Measurements from ENCODE around the gene CCL18. TPM values are rescaled to one million over a fixed set of nuclear protein-coding genes. Genes with fewer than 3 reads are reported as not detected.

The CCL18 gene
- total RNA-seq, 4 donors from 2014 or later: 0.19 TPM; not detected in 3

DNA sequence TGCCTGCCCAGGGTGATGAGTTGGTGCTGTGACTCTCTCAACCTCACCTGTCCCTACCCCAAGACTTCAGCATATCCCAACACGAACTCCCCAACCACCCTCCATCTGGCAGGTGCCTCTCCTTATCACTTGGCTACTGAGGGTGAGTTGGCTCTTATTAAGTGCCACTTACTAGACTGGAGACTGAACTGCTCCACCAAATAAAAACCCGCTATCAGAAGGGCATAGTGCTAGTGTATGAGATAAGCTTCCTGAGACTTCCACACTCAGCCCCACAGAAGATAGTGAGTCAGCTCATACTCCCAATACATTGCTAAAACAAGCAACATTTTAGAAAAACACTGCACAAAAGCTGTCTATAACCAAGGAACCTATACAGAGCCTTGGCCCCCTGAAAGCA lies 16.0 kb upstream of the CCL18 start:
- TF ChIP-seq POLR2A (IDR thresholded peaks at IDR 0.05): no peak
- TF ChIP-seq CTCF (IDR thresholded peaks at IDR 0.05): no peak
- intact Hi-C loops (cut with DNase I; ENCODE audit: low total_unique reads): no loop called here
- DNase-seq (ENCODE audit: low spot score in 2 of 2): no peak
- 71 to 77% methylated on average over 2 of the region's 2 CpGs for WGBS, 2 donors
- no peak overlapping the region for H3K4me3 ChIP-seq (ENCODE audit: low read depth, poor library complexity, severe bottlenecking)

DNA sequence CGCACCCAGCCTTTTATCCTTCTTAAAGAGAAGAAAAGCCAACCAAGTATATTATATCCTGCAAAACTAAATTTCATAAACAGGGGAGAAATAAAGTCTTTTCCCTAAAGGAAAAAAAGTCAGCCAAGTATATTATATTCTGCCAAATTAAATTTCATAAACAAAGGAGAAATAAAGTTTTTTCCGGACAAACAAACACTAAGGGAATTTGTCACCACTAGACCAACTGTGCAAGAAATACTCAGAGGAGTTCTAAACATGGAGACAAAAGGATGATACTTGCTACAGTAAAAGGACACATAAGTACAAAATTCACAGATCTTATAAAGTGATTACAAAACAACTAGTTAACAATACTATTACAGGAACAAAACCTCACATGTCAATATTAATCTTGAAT lies 14.4 kb upstream of the CCL18 start:
- no peak for DNase-seq (ENCODE audit: low spot score in 2 of 2)
- intact Hi-C loops (cut with DNase I; ENCODE audit: low total_unique reads): no loop called here
- TF ChIP-seq CTCF (IDR thresholded peaks at IDR 0.05) (no peak), POLR2A (IDR thresholded peaks at IDR 0.05) (no peak)
- 97 to 100% methylated on average over 2 of the region's 2 CpGs for WGBS, 2 donors
- no peak overlapping the region for H3K4me3 ChIP-seq (ENCODE audit: low read depth, poor library complexity, severe bottlenecking)

- intact Hi-C loops (cut with DNase I; ENCODE audit: low total_unique reads): no loop called here
- whole genome bisulfite sequencing, 2 donors: 79 to 82% methylated on average over 2 of the region's 2 CpGs
Observed at GRCh38 chr17:36055171-36055570, 8.9 kb upstream of the CCL18 start.

DNA sequence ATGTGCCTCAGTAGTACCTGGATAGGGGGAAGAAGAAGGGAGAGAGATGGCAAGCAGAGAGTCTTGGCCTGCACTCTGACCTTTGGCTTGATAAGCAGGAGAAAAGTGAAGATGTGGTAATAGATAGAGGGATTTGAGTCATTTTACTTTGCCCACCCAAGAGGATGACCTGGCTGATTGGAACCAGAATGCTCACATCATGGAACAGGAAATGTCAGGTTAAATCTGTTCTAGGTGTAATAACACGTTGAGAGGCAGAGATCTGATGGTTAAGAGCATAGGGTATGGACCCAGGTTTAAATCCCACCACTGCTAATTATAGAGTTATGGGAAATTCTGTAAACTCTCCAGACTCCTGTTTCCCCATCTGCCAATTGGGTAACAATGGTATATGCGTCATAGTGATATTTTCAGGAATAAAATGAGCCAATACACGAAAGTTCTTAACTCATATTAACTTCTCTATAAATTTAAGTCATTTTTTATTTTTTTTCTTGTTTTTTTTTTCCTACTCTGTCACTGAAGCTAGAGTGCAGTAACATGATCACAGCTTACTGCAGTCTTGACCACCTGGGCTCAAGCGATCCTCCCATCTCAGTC lies 8.1 kb upstream of the CCL18 start:
- TF ChIP-seq CTCF (IDR thresholded peaks at IDR 0.05) (no peak), POLR2A (IDR thresholded peaks at IDR 0.05) (no peak)
- 76 to 79% methylated on average over 4 of the region's 4 CpGs for WGBS, 2 donors
- no peak overlapping the region for H3K4me3 ChIP-seq (ENCODE audit: low read depth, poor library complexity, severe bottlenecking)
- intact Hi-C loops (cut with DNase I; ENCODE audit: low total_unique reads): no loop called here
- no peak for DNase-seq (ENCODE audit: low spot score in 2 of 2)

More at GRCh38 chr17:36055171-36055570, 8.9 kb upstream of the CCL18 start:
- no peak for DNase-seq (ENCODE audit: low spot score in 2 of 2)
- no peak overlapping the region for H3K4me3 ChIP-seq (ENCODE audit: low read depth, poor library complexity, severe bottlenecking)
- TF ChIP-seq POLR2A (IDR thresholded peaks at IDR 0.05): no peak
- TF ChIP-seq CTCF (IDR thresholded peaks at IDR 0.05): no peak

DNA sequence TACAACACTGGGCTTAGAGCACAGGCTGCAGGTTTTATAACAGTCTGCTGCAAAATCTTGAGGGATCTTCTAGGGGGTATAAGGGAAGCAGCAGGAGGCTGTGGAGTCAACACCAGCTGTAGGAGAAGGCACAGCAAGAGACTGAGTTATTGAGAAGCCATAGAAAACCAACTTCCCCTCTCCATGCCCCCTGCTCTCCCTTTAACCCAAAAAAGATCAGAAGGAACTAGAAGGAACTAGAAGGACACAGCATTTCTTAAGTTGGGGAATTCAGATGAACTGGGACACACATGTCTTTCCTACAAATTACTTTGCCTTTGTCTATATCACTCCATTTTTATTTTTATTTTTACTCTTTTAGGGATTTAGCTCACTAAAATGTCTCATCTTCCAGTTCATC lies 6.2 kb upstream of the CCL18 start:
- no peak for TF ChIP-seq CTCF (IDR thresholded peaks at IDR 0.05)
- TF ChIP-seq POLR2A (IDR thresholded peaks at IDR 0.05): no peak

DNA sequence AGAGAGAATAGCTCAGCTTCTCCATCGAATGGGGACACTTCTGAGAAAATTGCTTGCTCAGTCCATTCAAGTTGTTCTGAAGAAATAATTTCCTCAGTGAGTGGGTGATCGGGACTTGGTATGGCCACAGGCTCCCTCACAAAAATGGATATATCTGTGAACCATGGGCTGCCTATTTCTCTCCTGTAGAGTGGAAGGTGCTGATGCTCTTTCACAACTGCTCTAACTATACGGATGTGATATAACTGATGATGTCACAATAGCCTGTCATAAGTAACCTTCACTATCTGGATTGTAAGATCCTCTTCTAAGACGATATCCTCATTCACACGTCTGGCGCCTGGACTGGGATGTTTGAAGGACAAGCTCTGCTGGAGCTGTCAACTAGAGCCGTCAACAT lies 4.7 kb upstream of the CCL18 start:
- WGBS, 2 donors: 84 to 93% methylated on average over 7 of the region's 7 CpGs
- H3K4me3 ChIP-seq (ENCODE audit: low read depth, poor library complexity, severe bottlenecking): no peak overlapping the region
- DNase-seq (ENCODE audit: low spot score in 2 of 2): no peak
- intact Hi-C loops (cut with DNase I; ENCODE audit: low total_unique reads): no loop called here
- no peak for TF ChIP-seq POLR2A (IDR thresholded peaks at IDR 0.05)
- TF ChIP-seq CTCF (IDR thresholded peaks at IDR 0.05): no peak

More for the DNA sequence above, 6.2 kb upstream of the CCL18 start:
- no peak overlapping the region for H3K4me3 ChIP-seq (ENCODE audit: low read depth, poor library complexity, severe bottlenecking)
- intact Hi-C loops (cut with DNase I; ENCODE audit: low total_unique reads): no loop called here
- no peak for DNase-seq (ENCODE audit: low spot score in 2 of 2)
